Endothelial cell of umbilical vein (primary cell): ENCODE measurements around the gene C1orf198. TPM values are rescaled to one million over a fixed set of nuclear protein-coding genes. Genes with fewer than 3 reads are reported as not detected.

ENCODE experiments used
- BruUV-seq: library from RNA; stranded (reverse); fragments of 400-500 nt; replicated peaks from 2 replicates; lab custom pipeline; 2021; lab: Mats Ljungman, UMichigan
- CTCF ChIA-PET: fragments of 300-600, 350-600 bp; sonication (Branson Sonifier 250); formaldehyde crosslinking; loops from one replicate; lab custom pipeline; 2021; ENCODE audit warnings: antibody characterized with exemption, inconsistent platforms; lab: Charles Lee
- POLR2A ChIA-PET: fragments of 300-600, 350-600 bp; sonication (Branson Sonifier 250); formaldehyde crosslinking; loops from one replicate; lab custom pipeline; 2021; ENCODE audit warnings: antibody characterized with exemption, inconsistent platforms; lab: Charles Lee
- DNase-seq: peaks from one replicate; pipeline ENCODE4 v3.0.0-alpha.2; 2011; ENCODE audit warnings: low read depth, low spot score
- FAIRE-seq: peaks from 2 replicates; lab custom pipeline; 2011; peaks lifted over from hg19 to GRCh38; lab: Jason Lieb, UNC
- H2AFZ ChIP-seq: 2 replicates; pipeline ENCODE4 v1.6.0; 2012; ENCODE audit warnings: low read depth, low read length, control low read depth, inconsistent platforms
- H3K27ac ChIP-seq: 2 replicates; pipeline ENCODE4 v1.5.1; 2011; ENCODE audit warnings: low read depth, mild to moderate bottlenecking, control low read depth, low read length, moderate library complexity; ENCODE audit not compliant: insufficient read depth
- H3K27me3 ChIP-seq, 2 experiments: 2 replicates each; pipeline versions ENCODE4 v1.6.0 to v1.6.1; 2011; ENCODE audit warnings: low read length in 2 of 2, mixed read lengths in 1 of 2; ENCODE audit not compliant: control insufficient read depth in 2 of 2, insufficient read depth in 2 of 2
- H3K36me3 ChIP-seq, 2 experiments: 2 replicates in 1 of 2; 3 replicates in 1 of 2; pipeline ENCODE4 v1.5.1; 2011; ENCODE audit warnings: low read length in 2 of 2, mild to moderate bottlenecking in 1 of 2, moderate library complexity in 1 of 2; ENCODE audit not compliant: control insufficient read depth in 2 of 2, insufficient read depth in 2 of 2; ENCODE audit errors: extremely low read depth in 1 of 2
- H3K4me1 ChIP-seq: 3 replicates; pipeline ENCODE4 v1.5.1; 2011; ENCODE audit warnings: mild to moderate bottlenecking, low read length; ENCODE audit not compliant: control insufficient read depth, insufficient read depth; ENCODE audit errors: extremely low read depth
- H3K4me2 ChIP-seq: 2 replicates; pipeline ENCODE4 v1.6.1; 2011; ENCODE audit warnings: low read length, control low read depth, mixed read lengths; ENCODE audit not compliant: insufficient read depth
- H3K4me3 ChIP-seq, 3 experiments: fragments of 200-600 bp in 1 of 3; sonication (generic), shearing (Covaris generic) in 1 of 3; replicated peaks in 1 of 3; 2 replicates each; pipeline ENCODE4 v1.5.1; 2011 to 2016; ENCODE audit warnings: control low read depth in 3 of 3, low read length in 3 of 3, mild to moderate bottlenecking in 2 of 3, inconsistent platforms in 1 of 3, low read depth in 1 of 3, moderate library complexity in 1 of 3; ENCODE audit not compliant: insufficient read depth in 1 of 3
- H3K79me2 ChIP-seq: 2 replicates; pipeline ENCODE4 v1.6.0; 2012; ENCODE audit warnings: low read length, inconsistent platforms; ENCODE audit not compliant: control insufficient read depth, insufficient read depth
- H3K9ac ChIP-seq: replicated peaks from 2 replicates; pipeline ENCODE3; 2011; ENCODE audit warnings: low read length, control low read depth; ENCODE audit not compliant: insufficient read depth; ENCODE audit errors: extremely low read depth
- H3K9me1 ChIP-seq: replicated peaks from 3 replicates; pipeline ENCODE4 v1.6.0; 2011; ENCODE audit warnings: mild to moderate bottlenecking, low read length; ENCODE audit not compliant: control insufficient read depth, insufficient read depth; ENCODE audit errors: extremely low read depth
- H3K9me3 ChIP-seq: replicated peaks from 2 replicates; pipeline ENCODE4 v1.5.1; 2012; ENCODE audit warnings: low read length, inconsistent platforms; ENCODE audit not compliant: control insufficient read depth, insufficient read depth
- H4K20me1 ChIP-seq: replicated peaks from 2 replicates; pipeline ENCODE3; 2011; ENCODE audit warnings: mild to moderate bottlenecking, low read length; ENCODE audit not compliant: control insufficient read depth, insufficient read depth; ENCODE audit errors: extremely low read depth
- EZH2 ChIP-seq: IDR thresholded peaks from 2 replicates; pipeline ENCODE4 v1.6.1; 2012; ENCODE audit warnings: borderline replicate concordance, low read depth, mild to moderate bottlenecking, moderate library complexity, low read length, inconsistent platforms; ENCODE audit not compliant: severe bottlenecking
- GATA2 ChIP-seq: IDR thresholded peaks from 2 replicates; pipeline ENCODE4 v1.7.0; 2011; ENCODE audit warnings: low read depth, mild to moderate bottlenecking, moderate library complexity, mixed read lengths, low read length; ENCODE audit not compliant: insufficient read length, insufficient read depth
- MYC ChIP-seq: IDR thresholded peaks from one replicate; pipeline ENCODE4 v1.6.1; 2011; ENCODE audit warnings: mild to moderate bottlenecking, low read depth, low read length
- POLR2A ChIP-seq: IDR thresholded peaks from 2 replicates; pipeline ENCODE4 v1.6.1; 2012; ENCODE audit warnings: low read depth, mild to moderate bottlenecking, control low read depth, low read length
- dilution Hi-C: fragments of 300-500 bp; cut with MboI; formaldehyde crosslinking; loops from one replicate; pipeline ENCODE4 v1.15.0; 2019; ENCODE audit warnings: low sequenced_read_pairs; ENCODE audit not compliant: extremely low pct_ligation_motif_present
- intact Hi-C: fragments of 100-400 bp; cut with micrococcal nuclease; formaldehyde crosslinking; loops from one replicate; pipeline ENCODE4 v1.10.0; 2022
- polyA plus RNA-seq, 4 experiments: library from polyadenylated mRNA; depleted of rRNA in 3 of 4; stranded (reverse) in 3 of 4; unstranded in 1 of 4; fragments of >200 nt; gene quantifications; 2 replicates each; pipeline versions ENCODE4 v1.2.1 to v1.2.3, GENCODE V29; 2011 to 2012; ENCODE audit warnings: missing spikeins in 1 of 4
- total RNA-seq: library from RNA; stranded (reverse); gene quantifications from 2 replicates; pipeline ENCODE4 v1.2.3, GENCODE V29; 2021
- TF ChIP-seq, protein P1 (sequence below), 2 donors: IDR thresholded peaks; 1 replicate in 1 of 2; 2 replicates in 1 of 2; pipeline ENCODE4 v1.5.1; 2011; ENCODE audit warnings: low read length in 2 of 2, mild to moderate bottlenecking in 2 of 2, moderate library complexity in 2 of 2, control low read depth in 1 of 2, inconsistent platforms in 1 of 2, low read depth in 1 of 2; ENCODE audit not compliant: insufficient read depth in 1 of 2; ENCODE audit errors: extremely low read depth in 1 of 2
- TF ChIP-seq, protein P2 (sequence below): IDR thresholded peaks from 2 replicates; pipeline ENCODE4 v1.6.1; 2011; ENCODE audit not compliant: insufficient read depth, insufficient read length

The C1orf198 gene
- total and polyA plus RNA-seq, 2 donors (not counting 3 experiments of a cell fraction or from before 2014, with no cell fraction given): 21.2 to 29.2 TPM

DNA sequence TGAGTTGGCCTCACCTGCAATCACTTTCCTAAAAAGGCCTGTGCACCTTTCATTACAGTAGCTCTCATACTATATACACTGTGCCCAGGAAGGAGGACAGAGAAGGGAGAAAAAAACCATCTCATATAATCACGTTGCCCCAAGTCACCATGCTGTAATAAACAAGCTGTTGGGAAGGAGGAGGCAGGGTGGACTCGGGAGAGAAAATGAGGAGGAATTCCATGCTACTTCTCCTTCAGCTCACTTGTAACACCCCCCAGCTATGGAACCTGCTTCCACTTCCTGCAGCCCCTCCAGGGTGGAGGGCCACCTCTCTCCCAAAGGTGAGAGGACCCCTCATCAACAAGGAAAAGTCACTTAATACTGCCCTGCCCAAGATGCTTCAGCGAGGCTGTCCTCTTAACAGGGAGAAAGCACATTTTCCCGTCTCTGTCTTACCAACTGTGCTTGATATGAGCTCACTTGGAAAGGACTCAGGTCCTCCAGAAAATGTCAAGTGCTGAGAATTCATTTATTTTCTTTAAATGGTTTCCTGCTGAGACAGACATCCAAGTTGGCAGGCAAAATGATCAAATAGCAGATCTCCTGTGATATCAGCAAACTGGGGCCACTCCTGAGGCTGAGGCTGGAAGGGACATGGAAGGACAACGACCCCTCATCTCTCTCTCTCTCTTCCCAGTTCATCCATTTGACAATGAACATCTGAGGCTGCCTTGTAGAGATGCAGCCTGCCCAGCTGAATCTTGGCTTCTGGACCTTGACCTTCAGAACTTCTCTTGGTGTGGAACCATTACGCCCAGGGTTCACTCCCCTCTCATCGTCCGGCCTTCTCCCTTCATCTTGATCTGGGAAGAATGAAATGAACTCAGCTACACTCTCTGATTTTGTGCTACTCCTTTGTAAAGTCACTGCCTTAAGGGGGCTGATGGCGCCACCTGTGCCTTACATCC, 67.2 kb downstream of the C1orf198 start:
- Histone ChIP-seq H2AFZ (no peak overlapping the region), H4K20me1 (no peaks in the 10 kb centered on the region), H3K9ac (no peak overlapping the region), H3K4me3 (no peak overlapping the region), H3K27ac (no peak overlapping the region), H3K4me2 (no peak overlapping the region), H3K79me2 (no peaks in the 10 kb centered on the region), H3K9me1 (no peaks in the 10 kb centered on the region), H3K4me1 (no peaks in the 10 kb centered on the region), H3K9me3 (no peaks in the 10 kb centered on the region), H3K27me3 (no peaks in the 10 kb centered on the region), H3K36me3 (no peaks in the 10 kb centered on the region)
- dilution Hi-C loops (no loop called here), intact Hi-C loops (no loop called here)
- POLR2A ChIA-PET: no interaction called here
- TF ChIP-seq POLR2A (no peak), EZH2 (no peak), GATA2 (no peak), MYC (no peak)
- TF ChIP-seq, protein P1, sequence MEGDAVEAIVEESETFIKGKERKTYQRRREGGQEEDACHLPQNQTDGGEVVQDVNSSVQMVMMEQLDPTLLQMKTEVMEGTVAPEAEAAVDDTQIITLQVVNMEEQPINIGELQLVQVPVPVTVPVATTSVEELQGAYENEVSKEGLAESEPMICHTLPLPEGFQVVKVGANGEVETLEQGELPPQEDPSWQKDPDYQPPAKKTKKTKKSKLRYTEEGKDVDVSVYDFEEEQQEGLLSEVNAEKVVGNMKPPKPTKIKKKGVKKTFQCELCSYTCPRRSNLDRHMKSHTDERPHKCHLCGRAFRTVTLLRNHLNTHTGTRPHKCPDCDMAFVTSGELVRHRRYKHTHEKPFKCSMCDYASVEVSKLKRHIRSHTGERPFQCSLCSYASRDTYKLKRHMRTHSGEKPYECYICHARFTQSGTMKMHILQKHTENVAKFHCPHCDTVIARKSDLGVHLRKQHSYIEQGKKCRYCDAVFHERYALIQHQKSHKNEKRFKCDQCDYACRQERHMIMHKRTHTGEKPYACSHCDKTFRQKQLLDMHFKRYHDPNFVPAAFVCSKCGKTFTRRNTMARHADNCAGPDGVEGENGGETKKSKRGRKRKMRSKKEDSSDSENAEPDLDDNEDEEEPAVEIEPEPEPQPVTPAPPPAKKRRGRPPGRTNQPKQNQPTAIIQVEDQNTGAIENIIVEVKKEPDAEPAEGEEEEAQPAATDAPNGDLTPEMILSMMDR (IDR thresholded peaks at IDR 0.05; ENCODE audit: extremely low read depth in 1 of 2, insufficient read depth in 1 of 2, low read depth in 1 of 2, low read length in 2 of 2): no peak
- TF ChIP-seq, protein P2, sequence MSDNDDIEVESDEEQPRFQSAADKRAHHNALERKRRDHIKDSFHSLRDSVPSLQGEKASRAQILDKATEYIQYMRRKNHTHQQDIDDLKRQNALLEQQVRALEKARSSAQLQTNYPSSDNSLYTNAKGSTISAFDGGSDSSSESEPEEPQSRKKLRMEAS: no peak
- no TSS peak for BruUV-seq
- CTCF ChIA-PET: interaction anchor here (1.0 to 1.4 kb wide), 3 partner anchors 11 to 291 kb away, joined by 3 read pairs; no protein-coding TSS in a partner anchor
- no peak for DNase-seq
- FAIRE-seq: no peak
